HG03354 (cell line): ENCODE measurements around the gene RANBP1.

Experiments used
- ATAC-seq: cut with Tn5 transposase; IDR thresholded peaks from one replicate; pipeline ENCODE4 v1.9.1; 2021; ENCODE audit warnings: mild to moderate bottlenecking; ENCODE audit not compliant: unreplicated experiment, poor library complexity, severe bottlenecking

The RANBP1 gene

GRCh38 chr22:20106849-20107237 lies 9.1 kb upstream of the RANBP1 start:
- no peak for ATAC-seq

- ATAC-seq = no peak
These were observed 8.4 kb upstream of the RANBP1 start for GRCh38 chr22:20107471-20107901.

GRCh38 chr22:20107951-20108756 lies 7.8 kb upstream of the RANBP1 start:
- no peak for ATAC-seq

- ATAC-seq = no peak
These were observed 7.1 kb upstream of the RANBP1 start for GRCh38 chr22:20108757-20109230.

GRCh38 chr22:20109411-20110358 lies 6.2 kb upstream of the RANBP1 start:
- ATAC-seq = no peak

GRCh38 chr22:20110359-20110985 lies 5.4 kb upstream of the RANBP1 start:
- no peak for ATAC-seq

GRCh38 chr22:20111045-20111688 lies 4.7 kb upstream of the RANBP1 start:
- ATAC-seq = no peak

GRCh38 chr22:20111689-20112622 lies 3.9 kb upstream of the RANBP1 start:
- ATAC-seq = no peak

GRCh38 chr22:20112623-20113511 lies 3.0 kb upstream of the RANBP1 start:
- ATAC-seq = no peak

GRCh38 chr22:20113551-20114310 lies 2.2 kb upstream of the RANBP1 start:
- no peak for ATAC-seq

GRCh38 chr22:20114506-20115475 lies 1.1 kb upstream of the RANBP1 start:
- ATAC-seq = no peak

- ATAC-seq = no peak
These were observed 559 bp downstream of the RANBP1 start for GRCh38 chr22:20116376-20116950.

- ATAC-seq = peak; percentile 77
These were observed 1.2 kb downstream of the RANBP1 start, which contains the start of gene TRMT2A for GRCh38 chr22:20116951-20117632. Gene TRMT2A (minus strand): TSS chr22:20117226. CDS start chr22:20116906, 320 bp downstream.

GRCh38 chr22:20117633-20118299 lies 1.9 kb downstream of the RANBP1 start:
- ATAC-seq = peak; percentile 28
